Measurements from ENCODE around the gene TCEAL3.
"Not testable (repeated sequence)": the region's sequence is repeated elsewhere in the genome, so short reads cannot be mapped to it uniquely, and the experiment has no call there.

GRCh38 chrX:103659460-103659859 lies 51.7 kb downstream of the TCEAL3 start:
- TF ChIP-seq CTCF, POLR2A (IDR thresholded peaks at IDR 0.05): not testable (repeated sequence)
